ENCODE results near the gene METTL22.

The METTL22 gene

GRCh38 chr16:8691728-8692127 is 70.2 kb downstream of the METTL22 start:
- no peak for DNase-seq (ENCODE audit: low read depth in 2 of 2)

GRCh38 chr16:8694795-8695728 is 73.6 kb downstream of the METTL22 start:
- no peak for DNase-seq (ENCODE audit: low read depth in 2 of 2)

- DNase-seq (ENCODE audit: low read depth in 2 of 2): no peak
Observed at GRCh38 chr16:8696880-8697279, 75.4 kb downstream of the METTL22 start.

- no peak for DNase-seq (ENCODE audit: low read depth in 2 of 2)
Observed at GRCh38 chr16:8697965-8698364, 76.5 kb downstream of the METTL22 start.

Data from stimulated activated CD8-positive, alpha-beta memory T cell treated with anti-CD3 and anti-CD28 coated beads, Interleukin-2, amount 100 ng/mL, for 1 hour (primary cell).